ENCODE data around the gene SEC31B.

The SEC31B gene

GRCh38 chr10:100468978-100469377 lies 50.7 kb downstream of the SEC31B start:
- TF ChIP-seq CTCF (IDR thresholded peaks at IDR 0.05; ENCODE audit: low read depth, low read length, missing control alignments): no peak
- no peak overlapping the region for H3K4me3 ChIP-seq (ENCODE audit: low read depth, low read length)
- DNase-seq (ENCODE audit: low read depth): no peak

DNA sequence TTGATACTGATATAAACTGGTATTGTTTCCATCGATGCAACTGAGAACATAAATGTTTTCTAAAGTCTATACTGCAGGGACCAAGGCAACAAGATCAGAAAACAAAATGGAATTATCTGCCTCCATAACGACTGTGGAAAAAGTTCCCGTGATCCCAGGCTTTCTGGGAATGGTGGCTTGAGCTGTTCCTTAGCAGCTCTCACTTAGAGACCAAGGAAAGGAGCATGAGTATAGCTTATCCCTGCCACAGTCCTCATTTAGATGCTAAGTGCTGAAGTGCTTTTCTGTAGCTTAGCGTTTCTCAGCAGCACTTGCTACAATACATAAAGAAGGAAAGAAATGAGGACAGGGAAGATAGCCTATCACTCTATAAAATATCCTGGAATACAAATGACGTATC lies 51.3 kb downstream of the SEC31B start:
- no peak overlapping the region for H3K4me3 ChIP-seq (ENCODE audit: low read depth, low read length)
- no peak for TF ChIP-seq CTCF (IDR thresholded peaks at IDR 0.05; ENCODE audit: low read depth, low read length, missing control alignments)
- DNase-seq (ENCODE audit: low read depth): no peak

- H3K4me3 ChIP-seq (ENCODE audit: low read depth, low read length): no peak within 1 kb of the TSS
- no peak for DNase-seq (ENCODE audit: low read depth)
- no peak for TF ChIP-seq CTCF (IDR thresholded peaks at IDR 0.05; ENCODE audit: low read depth, low read length, missing control alignments)
Measured at GRCh38 chr10:100462709-100463108, 57.0 kb downstream of the SEC31B start, which contains the start of gene WNT8B. Gene WNT8B (plus strand): TSS chr10:100463009. CDS start chr10:100463169, 160 bp downstream.

- no peak for TF ChIP-seq CTCF (IDR thresholded peaks at IDR 0.05; ENCODE audit: low read depth, low read length, missing control alignments)
- H3K4me3 ChIP-seq (ENCODE audit: low read depth, low read length): no peak overlapping the region
- no peak for DNase-seq (ENCODE audit: low read depth)
Measured at GRCh38 chr10:100448951-100449350, 70.7 kb downstream of the SEC31B start.

DNA sequence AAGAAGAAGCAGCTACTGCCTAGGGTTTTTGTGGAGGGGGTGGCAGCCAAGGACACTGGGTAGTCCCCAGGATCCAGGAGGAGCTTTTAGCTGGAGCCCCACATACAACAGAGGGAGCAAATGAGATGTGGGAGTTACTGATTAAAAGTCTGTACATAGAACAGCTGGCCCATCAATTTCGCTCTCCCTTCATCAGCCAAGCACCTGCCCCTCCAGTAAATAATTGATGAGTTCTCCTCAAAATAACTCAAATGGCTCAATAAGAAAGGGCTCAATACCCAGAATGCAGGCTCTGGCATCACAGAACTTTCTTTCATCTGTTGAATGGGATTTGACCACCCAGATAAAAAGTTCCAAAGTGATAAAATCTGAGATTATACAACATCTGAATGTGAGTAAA lies 72.0 kb downstream of the SEC31B start:
- no peak overlapping the region for H3K4me3 ChIP-seq (ENCODE audit: low read depth, low read length)
- TF ChIP-seq CTCF (IDR thresholded peaks at IDR 0.05; ENCODE audit: low read depth, low read length, missing control alignments): no peak
- DNase-seq (ENCODE audit: low read depth): no peak

- H3K4me3 ChIP-seq (ENCODE audit: low read depth, low read length): no peak overlapping the region
- no peak for TF ChIP-seq CTCF (IDR thresholded peaks at IDR 0.05; ENCODE audit: low read depth, low read length, missing control alignments)
- DNase-seq (ENCODE audit: low read depth): no peak
Measured at GRCh38 chr10:100446130-100446761, 73.4 kb downstream of the SEC31B start.

DNA sequence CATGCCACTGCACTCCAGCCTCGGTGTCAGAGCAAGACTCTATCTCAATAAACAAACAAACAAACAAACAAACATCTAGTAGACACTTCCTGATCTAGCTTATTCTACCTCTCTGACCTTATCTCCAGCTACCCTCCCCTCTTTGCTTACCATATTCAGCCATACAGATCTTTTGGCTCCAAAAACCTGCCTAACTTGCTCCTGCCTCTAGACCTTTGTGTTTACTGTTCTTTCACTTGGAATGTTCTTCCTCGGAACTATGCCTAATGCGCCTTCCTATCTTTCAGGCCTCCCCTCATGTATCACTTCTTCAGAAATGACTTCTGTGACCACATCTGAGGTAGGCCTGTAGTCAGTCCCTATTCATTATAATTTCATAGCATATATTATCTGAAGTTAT lies 77.1 kb downstream of the SEC31B start:
- DNase-seq (ENCODE audit: low read depth): no peak
- no peak overlapping the region for H3K4me3 ChIP-seq (ENCODE audit: low read depth, low read length)
- TF ChIP-seq CTCF (IDR thresholded peaks at IDR 0.05; ENCODE audit: low read depth, low read length, missing control alignments): no peak

All from GM12864 (cell line).